NOMO-1 (cell line): ENCODE measurements around the gene PRSS27.
A peak's percentile ranks its signal among the peaks of the same experiment; 100 is the strongest.

Source experiments
- DNase-seq, 2 experiments: peaks; one replicate each; lab custom pipeline; 2025; ENCODE audit not compliant: unreplicated experiment in 2 of 2; lab: John Stamatoyannopoulos, UW

PRSS27 gene

DNA sequence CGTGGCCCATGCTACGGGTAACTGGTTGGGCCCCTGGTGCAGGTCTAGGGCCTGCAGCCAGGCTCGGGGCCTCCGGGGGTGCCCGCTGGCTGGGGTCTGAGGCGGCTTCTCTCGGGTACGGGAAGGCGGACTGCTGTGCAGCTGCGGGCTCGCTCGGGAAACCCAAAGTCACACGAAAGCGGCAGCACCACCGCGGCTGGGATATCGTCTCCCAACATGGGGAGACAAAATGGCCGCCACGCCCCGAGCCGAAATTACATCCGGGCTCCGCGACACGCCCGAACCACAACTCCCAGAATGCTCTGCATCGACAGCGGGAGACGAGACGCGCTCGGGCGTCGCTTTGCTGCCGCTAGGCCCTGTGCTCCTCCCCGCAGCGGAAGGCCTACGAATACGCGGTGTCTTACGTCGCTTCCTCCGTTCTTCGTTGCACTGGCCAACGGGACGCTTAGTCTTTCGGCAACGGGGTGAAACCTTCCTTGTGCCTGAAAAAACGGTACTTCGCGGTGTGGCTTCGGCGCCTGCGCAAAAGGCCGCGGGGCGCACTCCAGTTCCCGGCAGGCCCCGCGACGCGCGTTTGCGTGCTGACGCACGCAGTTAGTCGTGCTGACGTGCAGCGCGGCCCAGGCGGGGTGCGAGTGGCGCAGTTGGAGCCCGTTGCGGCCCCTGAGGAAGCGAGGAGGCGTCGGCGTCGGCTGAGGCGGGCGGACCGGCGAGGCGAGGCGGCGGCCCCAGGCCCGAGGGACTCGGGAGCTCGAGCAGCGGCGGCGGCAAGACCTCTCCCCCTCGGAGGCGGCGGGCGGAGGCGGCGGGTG, 32.2 kb upstream of the PRSS27 start, which contains the start of gene SRRM2:
Gene SRRM2, plus strand, starts transcription at position 604 of the 815 bp plus-strand sequence. CDS start 3,727 bp downstream, outside the sequence.
- peak; percentile 96 to 97 for DNase-seq

DNA sequence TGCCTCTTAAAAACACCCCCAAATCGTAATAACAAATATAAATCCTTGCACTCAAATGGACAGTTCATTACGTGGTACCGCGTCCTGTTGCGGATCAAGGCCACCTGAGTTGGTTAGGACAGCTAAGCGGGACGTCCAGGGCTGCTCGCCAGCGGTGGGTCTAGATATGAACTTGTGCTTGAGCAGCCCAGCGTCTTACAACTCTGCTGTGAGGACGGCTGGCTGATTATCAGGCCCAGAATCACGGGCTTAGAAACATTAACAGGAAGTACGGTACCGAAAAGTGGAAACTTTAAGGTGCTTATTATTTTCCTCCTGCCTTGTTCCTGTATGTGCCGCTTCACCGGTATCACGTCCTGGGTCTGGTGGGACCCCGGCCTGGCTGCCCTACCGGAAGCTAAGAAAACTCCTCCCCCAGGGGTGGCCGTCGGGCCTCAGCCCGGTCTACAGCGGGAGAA, 31.6 kb upstream of the PRSS27 start:
- peak; percentile 59 to 66 for DNase-seq

DNA sequence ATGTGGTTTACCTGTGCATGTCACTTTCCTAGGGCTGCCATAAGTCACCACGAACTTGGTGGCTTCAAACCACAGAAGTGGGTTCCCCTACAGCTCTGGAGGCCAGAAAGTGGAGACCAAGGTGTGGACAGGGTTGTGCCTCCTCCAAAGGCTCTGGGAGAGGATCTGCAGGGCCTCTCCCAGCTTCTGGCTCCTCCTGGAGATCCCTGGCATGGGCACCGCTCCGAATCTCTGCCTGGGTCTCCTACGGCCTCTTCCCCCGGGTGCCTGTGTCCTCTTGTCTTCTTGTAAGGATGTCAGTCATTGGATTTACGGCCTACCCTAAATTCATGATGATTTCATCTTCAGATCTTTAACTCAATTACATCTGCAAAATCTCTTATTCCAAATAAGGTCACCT, 29.9 kb upstream of the PRSS27 start:
- DNase-seq, result no peak

DNA sequence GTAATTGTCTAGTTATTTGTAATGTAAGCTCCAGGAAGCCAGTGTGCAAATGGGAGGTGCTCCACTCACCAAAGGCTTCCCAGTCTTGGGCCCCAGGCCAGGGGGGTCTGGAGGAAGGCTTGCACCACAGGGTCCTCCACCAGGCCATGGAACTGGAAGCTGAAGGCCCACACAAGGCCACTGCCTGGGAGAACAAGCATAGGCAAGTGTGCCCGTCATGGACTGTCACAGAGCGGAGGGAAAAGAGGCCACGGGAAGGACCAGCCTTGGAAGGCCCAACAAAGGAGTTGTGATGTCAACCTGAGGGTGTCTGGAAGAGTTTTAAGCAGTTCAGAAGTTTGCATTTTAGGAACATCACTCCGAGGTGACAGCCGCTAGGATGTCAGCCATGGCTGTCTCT, 29.5 kb upstream of the PRSS27 start:
- no peak for DNase-seq

DNA sequence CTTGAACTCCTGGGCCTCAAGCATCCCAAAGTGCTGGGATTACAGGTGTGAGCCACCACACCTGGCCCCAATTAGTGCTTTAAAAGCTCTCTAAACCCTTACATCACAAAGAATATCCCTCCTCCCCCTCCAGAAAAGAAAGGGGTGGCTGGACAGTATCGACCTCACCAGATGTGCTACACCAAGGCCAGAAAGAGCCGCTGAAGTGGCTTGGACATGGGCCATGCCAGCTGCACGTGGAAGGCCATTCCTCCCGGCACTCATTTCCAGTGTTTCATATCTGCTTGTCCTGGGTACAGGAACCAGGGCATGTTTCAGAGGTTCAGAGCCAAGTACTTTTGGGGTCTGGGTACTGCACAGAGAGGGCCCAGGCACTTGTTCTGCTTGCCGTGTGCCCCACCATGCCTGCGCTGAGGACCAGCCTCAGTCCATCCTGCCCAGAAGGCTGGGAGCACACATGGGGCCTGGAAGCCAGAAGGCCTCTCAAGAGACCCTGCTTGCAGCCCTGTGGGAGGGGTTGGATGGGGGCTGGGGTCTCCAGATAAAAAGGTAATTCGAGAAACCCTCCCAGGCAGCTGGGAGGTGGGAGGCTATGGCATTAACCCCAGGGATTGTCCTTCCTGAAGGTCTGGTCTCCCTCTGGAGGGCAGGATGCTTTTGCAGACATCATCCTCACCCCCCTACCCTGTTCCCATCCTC, 28.9 kb upstream of the PRSS27 start:
- no peak for DNase-seq

DNA sequence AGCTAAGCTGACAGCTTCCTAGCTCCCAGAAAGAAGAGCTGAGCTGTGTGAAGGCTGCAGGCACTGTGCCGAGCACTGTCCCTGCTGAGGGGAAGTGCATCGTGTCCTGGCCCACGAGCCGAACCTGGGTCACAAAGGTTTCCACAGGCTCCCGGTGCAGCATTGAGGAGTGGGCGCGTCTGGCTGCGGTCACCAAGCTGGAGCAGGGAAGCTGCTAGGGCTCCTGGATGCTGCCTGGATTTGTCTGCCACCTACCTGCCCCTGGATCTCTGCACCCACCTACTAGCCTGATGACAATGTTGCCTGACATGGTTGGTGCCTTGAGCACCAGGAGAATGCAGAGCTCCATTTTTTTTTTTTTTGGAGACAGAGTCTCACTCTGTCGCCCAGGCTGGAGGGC, 25.9 kb upstream of the PRSS27 start:
- DNase-seq, result no peak

DNA sequence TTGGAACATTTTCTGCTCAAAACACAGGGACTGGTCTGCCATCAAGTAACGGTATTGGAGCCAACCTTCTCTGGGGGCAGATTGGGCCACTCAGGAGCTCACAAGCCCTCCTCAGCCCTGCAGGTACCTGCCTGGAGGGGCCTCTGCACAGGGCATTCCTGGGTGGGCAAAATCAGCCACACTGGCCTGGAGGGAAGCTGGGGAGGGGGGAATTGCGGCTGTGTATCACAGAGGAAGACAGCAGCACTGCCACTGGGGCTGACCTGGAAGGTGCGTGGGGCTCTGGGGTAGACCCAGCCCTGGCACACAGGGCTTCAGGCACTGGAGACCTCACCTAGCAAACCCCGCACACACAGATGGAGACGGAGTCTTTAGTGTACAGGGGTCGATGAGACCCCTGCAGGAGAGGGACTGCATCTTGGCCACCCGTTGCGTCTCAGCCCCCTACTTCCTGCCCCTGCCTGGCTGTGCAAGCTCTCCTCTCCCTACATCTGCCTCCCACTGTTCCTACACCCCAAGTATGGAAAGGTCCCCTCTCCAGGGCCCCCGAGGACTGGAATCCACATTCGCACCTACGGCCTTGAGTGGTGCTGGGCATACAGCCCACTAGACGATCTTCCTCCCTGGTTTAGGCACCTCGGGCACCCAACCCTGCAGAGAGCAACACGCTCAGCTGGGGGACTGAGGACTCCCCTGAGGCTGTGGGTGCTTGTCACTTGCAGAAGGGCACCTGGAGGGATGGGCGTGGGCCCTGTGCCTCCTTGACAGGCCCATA, 25.3 kb upstream of the PRSS27 start:
- no peak for DNase-seq

DNA sequence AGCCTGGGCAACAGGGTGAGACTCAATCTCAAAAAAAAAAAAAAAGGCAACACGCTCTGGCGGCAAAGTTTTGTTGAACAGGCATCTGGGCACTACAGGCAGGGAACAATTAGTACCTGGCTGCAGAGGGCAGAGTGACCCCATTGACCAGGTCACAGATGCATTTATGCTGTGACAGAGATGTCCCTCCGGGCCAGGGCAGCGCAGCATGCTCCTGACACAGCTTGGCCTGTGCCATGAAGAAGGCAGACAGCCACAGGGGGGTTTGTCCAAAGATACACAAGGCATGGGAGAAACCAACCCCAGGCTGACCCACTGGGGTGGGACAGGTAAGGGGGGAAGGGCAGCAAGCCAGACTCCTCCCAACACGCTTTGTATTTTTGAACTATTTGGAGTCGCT, 24.7 kb upstream of the PRSS27 start:
- no peak for DNase-seq

DNA sequence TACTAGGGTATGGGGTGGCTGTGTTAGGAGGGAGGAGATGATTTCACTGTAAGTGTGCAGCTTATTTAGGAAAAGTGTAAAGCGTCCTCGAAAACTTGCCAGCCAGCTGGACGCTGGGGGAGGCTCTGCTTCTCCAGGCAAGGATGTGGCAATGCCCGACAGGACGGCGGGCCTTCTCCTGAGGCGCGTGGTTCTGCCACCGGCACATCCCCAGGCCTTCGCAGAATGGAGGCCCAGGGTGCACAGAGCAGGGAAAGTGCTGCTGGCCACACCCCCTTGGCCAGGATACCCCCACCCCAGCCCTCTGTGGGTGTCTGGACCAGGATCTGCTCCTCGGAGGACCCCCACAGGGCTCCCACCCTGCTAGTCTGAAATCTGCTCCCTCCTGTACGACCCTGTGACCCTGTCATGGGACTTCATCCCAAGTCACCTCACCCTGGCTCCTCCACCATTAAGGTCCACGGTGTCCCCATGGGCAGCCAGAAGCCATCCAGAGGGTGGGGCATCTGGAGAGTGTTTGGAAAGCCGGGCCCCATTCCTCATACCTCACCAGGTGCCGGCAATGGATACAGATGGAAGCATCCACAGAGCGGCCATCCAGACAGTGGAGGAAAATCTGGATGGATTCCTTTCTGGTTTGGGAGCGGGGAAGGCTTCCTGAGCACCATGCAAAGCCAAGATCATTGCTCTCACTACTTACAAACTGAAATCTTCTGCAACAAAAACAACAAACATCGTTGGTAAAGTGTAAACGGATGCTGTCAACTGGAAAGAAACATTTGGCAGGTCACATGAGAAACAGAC, 23.2 kb upstream of the PRSS27 start:
- no peak for DNase-seq

DNA sequence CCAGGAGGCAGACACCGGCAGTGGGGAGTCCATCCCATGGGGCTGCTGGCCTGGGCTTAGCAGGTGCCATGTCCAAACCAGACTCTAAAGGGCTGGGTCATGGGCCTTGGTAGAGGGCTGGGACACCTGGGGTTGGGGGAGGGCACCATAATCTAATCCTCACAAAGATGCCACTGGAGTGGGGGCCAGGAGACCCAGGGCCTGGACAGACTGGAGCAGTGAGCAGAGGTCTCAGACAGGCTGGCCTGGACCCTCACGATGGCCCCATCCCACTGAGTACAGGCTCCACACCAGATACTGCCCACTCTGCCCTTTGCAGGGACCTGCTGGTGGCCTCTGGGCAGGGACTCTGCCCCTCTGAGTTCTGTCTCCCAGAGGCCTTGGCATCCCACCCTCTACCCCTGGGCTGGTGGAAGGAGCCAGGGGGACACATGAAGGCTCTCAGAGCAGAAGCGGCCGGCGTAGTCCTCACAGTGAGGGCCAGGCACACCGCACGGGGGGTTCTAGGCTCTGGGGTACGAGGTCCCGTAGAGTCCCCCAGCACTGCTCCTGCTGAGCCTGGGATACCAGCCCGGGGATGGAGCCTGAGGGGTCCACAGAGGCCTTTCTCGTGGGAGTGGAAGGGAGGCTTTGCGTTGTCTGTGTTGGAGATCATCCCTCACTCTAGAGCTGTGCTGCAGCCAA, 22.4 kb upstream of the PRSS27 start:
- no peak for DNase-seq

DNA sequence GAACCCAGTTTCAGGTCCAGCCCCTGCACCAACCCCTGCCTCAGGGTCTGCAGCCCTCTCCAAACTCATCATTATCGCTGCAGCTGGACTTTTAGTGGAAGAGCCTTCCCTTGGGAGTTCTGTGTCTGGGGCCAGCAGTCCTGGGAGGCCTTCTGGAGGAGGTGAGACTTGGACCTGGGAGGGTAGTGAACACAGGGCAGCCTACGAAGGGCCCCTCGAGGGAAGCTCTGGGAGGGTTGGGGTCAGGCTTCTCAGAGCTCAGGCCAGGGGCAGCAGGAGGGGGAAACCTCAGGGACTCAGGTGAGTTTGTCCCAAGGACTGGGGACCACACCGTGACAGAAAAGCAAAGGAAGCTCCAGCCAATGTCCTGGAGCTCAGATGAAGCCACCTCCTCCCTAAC, 21.1 kb upstream of the PRSS27 start:
- DNase-seq, result no peak

DNA sequence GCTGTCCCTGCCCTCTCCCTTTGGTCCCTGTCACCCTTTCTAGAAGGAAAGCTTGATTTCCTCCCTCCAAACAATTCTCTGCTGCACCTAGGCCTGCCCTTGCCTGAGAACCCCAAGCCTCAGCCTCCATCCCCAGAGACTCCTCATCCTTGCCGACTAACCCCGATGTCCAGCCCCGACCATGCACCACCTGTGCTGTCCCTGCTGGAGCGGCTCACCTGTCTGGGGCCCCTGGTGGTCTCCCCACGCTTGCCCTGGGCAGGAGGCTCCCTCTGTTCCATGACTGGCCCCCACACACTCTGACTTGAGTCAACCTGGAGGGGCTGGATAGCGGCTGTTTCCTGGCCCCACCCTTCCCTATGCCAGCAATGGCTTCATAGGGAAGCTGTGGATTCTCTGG, 20.5 kb upstream of the PRSS27 start:
- no peak for DNase-seq

DNA sequence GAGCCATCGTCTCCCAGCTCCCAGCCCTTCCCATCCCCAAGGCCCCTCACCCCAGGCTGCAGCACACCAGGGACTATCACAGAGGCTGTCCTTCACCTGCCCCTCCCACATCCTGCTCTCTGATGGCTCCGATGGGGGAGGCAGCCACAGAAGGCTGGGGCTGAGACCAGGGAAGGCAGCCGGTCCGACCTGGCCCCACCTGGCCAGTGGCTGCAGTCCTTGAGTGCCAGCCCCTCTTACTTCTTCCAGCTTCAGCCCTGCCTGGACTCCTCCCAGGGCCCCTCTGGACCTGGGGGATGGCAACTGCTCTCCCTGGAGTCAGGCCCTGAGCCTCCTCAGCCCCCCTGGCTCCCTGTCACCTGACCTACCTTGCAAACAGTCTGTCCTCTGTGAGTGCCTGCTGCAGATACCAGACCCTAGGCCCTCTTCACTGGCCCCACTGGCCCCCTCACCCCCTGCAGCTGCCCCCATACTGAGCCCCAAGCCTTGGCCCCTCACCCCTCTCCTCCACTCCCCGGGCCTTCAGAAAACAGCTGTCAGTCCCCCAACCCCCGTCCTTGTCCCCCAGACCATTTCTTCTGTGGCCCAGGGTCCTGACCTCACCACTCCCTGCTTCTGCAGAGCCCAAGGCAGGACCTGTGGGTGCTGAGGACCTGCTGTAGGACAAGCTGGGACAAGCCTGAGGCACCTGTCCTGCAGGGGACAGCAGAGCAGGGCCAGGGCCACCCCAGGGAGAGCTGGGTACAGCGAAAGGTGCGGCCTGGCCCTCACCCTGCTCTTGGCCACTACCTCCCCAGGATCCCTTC, 19.8 kb upstream of the PRSS27 start:
- DNase-seq, result no peak

DNA sequence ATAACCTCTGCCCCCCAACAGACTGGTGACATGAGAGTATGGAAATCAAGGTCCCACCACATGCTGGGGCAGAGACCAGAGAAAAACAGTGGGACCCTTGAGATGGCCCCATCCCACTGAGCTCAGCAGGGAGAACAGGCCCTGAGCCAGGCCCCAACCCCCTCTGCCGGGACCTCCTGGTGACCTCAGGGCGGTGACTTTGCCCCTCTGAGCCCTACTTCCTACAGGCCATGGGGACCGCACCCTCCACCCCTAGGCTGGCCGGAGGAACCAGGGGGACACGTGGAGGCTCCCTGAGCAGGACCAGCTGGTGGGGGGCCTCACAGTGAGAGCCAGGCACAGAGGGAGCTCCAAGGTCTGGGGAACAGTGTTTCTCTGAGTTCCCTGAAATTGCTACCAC, 18.6 kb upstream of the PRSS27 start:
- DNase-seq, result no peak

DNA sequence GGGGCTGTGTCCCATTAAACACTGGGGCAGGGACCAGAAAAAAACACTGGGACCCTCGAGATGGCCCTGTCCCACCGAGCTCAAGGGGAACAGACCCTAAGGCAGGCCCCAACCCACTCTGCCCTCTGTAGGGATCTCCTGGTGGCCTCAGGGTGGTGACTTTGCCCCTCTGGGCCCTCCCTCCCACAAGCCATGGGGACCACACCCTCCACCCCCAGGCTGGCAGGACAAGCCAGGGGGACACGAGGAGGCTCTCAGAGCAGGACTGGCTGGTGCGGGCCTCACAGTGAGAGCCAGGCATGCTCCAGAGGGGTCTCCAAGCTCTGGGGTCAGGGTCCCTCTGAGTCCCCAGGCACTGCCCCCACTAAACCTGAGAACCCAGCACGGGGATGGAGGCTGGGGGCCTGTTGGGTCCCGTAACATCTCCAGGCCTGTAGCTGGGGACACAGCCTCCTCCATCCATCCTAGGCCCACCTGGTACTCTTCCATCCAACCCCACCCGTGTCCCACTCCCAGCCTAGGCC, 17.9 kb upstream of the PRSS27 start:
- DNase-seq, result no peak

DNA sequence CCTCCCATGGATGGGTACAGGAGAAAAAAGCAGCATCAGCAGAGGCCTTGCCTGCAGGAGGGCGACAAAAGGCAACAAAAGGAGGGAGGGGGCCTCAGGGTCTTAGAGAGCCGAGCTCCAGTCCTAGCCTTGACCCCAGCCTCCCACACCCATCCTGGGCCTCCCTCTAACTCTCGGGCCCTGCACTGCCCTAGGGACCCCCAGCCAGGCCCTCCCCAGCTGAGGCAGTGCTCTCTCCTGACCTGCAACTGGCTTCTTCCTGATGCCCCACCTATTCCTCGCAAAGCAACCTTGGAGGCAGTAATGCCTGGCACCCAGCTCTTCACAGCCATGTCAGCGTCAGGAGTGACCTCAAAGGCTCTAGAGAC, 17.2 kb upstream of the PRSS27 start:
- no peak for DNase-seq

DNA sequence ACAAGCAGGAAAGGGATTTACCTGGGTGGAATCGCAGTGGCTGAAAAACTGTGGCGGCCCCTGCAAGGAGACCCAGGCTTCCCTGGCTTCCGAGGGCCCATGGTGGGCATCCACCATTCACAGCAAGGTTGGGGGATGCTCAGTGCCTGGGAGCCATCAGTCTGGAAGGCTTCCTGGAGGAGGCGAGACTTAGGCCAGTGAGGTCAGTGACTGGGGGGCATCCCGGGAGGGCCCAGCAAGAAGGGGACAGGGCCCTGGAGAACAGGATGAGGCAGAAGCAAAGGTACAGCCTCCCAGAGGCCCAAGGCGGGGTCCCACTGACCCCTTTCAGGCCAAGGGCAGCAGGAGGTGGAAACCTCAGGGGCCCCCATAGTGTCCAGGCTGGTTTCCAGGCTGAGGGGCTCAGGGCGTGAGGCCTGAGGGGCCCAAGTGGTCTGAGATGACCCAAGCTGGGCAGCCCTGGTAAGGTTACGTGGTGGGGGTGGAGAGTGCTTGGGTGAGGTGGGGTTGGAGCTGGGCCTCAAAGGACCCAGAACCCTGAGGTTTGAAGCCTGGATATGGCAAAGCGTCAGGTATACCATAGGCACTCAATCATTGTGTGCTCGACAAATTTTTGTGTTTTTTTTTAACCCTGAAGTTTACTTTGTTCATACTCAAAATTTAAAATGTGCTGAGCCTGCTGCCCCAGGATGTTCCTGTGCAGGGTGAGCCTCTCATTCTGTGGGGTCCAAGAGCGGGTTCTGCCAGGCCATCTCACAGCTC, 16.6 kb upstream of the PRSS27 start:
- DNase-seq, result no peak

DNA sequence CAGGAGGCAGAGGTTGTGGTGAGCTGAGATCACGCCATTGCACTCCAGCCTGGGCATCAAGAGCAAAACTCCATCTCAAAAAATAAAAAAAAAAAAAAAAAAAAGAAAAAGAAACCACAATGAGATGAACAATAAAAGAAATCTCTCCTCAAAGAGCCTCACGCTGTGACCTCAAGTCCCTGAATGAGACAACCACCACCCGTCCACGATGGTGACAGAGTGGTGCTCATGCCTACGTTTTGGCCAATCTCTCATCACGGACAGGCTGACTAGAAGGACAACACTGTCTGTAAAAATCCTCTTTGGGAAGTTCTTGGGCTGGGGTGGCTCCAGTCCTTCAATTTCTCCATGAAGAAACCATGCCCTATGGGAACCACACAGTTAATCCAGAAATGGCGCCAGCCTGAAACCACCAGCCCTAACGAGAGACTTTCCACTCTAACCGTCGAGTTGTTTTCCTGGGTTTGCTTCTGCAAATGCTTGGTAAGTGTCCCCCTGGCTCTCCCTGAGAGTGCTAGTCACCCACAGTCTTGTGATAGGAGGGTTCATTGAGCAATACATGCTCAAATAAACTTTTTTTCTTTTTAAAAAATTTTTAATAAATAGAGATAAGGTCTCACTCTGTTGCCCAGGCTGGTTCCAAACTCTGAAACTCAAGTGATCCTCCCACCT, 15.0 kb upstream of the PRSS27 start:
- DNase-seq, result peak in 1 of 2 experiments; percentile 15
